GM12878 (cell line): ENCODE results near the gene FAM120AOS.

Source experiments
- IRF4 ChIP-seq: IDR thresholded peaks from 2 replicates; pipeline ENCODE4 v1.6.1; 2011; ENCODE audit warnings: low read depth, low read length
- NR2C2 ChIP-seq: IDR thresholded peaks from 2 replicates; pipeline ENCODE4 v1.6.1; 2011; ENCODE audit warnings: borderline replicate concordance, low read depth; ENCODE audit not compliant: control insufficient read depth, insufficient read length
- TF ChIP-seq, protein P1 (sequence below), 3 experiments: IDR thresholded peaks in 2 of 3; conservative IDR thresholded peaks in 1 of 3; 2 replicates each; pipeline ENCODE4 v1.5.1; 2011; ENCODE audit warnings: low read depth in 3 of 3, low read length in 3 of 3, mild to moderate bottlenecking in 3 of 3, control low read depth in 2 of 3, moderate library complexity in 2 of 3, inconsistent platforms in 1 of 3, mixed read lengths in 1 of 3; ENCODE audit not compliant: control insufficient read depth in 2 of 3, insufficient read depth in 1 of 3; ENCODE audit errors: extremely low read depth in 1 of 3
- TF ChIP-seq, protein P2 (sequence below): IDR thresholded peaks from 2 replicates; pipeline ENCODE4 v1.6.1; 2012; ENCODE audit warnings: low read depth, low read length, improper control_type of control experiment

DNA sequence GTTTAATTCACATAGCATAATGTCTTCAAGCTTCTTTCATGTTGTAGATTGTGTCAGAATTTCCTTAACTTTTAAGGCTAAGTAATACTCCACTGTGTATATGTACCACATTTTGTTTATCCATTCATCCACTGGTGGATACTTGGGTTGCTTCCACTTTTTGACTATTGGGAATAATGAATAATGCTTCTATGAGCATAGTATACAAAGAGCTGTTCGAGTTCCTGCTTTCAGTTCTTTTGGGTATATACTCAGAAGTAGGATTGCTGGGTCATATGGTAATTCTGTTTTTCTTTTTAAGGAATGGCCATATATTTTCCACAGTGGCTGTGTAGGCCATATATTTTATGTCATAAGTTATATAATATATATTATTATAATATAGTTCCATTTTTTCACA, 3.6 kb upstream of the FAM120AOS start:
- TF ChIP-seq, protein P1, sequence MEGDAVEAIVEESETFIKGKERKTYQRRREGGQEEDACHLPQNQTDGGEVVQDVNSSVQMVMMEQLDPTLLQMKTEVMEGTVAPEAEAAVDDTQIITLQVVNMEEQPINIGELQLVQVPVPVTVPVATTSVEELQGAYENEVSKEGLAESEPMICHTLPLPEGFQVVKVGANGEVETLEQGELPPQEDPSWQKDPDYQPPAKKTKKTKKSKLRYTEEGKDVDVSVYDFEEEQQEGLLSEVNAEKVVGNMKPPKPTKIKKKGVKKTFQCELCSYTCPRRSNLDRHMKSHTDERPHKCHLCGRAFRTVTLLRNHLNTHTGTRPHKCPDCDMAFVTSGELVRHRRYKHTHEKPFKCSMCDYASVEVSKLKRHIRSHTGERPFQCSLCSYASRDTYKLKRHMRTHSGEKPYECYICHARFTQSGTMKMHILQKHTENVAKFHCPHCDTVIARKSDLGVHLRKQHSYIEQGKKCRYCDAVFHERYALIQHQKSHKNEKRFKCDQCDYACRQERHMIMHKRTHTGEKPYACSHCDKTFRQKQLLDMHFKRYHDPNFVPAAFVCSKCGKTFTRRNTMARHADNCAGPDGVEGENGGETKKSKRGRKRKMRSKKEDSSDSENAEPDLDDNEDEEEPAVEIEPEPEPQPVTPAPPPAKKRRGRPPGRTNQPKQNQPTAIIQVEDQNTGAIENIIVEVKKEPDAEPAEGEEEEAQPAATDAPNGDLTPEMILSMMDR (IDR thresholded peaks at IDR 0.05 in 2 of 3, conservative IDR thresholded peaks at IDR 0.05 in 1 of 3; ENCODE audit: control insufficient read depth in 2 of 3, extremely low read depth in 1 of 3, insufficient read depth in 1 of 3, low read depth in 3 of 3, low read length in 3 of 3), result no peak
- TF ChIP-seq, protein P2, sequence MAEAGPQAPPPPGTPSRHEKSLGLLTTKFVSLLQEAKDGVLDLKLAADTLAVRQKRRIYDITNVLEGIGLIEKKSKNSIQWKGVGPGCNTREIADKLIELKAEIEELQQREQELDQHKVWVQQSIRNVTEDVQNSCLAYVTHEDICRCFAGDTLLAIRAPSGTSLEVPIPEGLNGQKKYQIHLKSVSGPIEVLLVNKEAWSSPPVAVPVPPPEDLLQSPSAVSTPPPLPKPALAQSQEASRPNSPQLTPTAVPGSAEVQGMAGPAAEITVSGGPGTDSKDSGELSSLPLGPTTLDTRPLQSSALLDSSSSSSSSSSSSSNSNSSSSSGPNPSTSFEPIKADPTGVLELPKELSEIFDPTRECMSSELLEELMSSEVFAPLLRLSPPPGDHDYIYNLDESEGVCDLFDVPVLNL, result no peak
- TF ChIP-seq IRF4, result no peak
- no peak for TF ChIP-seq NR2C2
